Effector memory CD4-positive, alpha-beta T cell (primary cell): ENCODE data around the gene CHST1.

Source experiments
- DNase-seq, 3 donors: peaks; one replicate each; pipeline ENCODE4 v3.0.0-alpha.2; 2020
- H3K27ac ChIP-seq: 2 replicates; pipeline ENCODE4 v1.7.0; 2013; ENCODE audit warnings: mild to moderate bottlenecking, low read length, moderate library complexity; ENCODE audit not compliant: insufficient read depth, poor library complexity, severe bottlenecking
- H3K27me3 ChIP-seq: replicated peaks from 2 replicates; pipeline ENCODE4 v1.7.0; 2013; ENCODE audit warnings: mild to moderate bottlenecking, low read length; ENCODE audit not compliant: insufficient read depth, control insufficient read depth, poor library complexity, severe bottlenecking
- H3K36me3 ChIP-seq: 2 replicates; pipeline ENCODE4 v1.7.0; 2013; ENCODE audit warnings: mild to moderate bottlenecking, low read length, moderate library complexity; ENCODE audit not compliant: control insufficient read depth, insufficient read depth
- H3K4me1 ChIP-seq: 2 replicates; pipeline ENCODE4 v1.7.0; 2013; ENCODE audit warnings: low read length, mild to moderate bottlenecking; ENCODE audit not compliant: control insufficient read depth, insufficient read depth, poor library complexity, severe bottlenecking
- H3K4me3 ChIP-seq: 2 replicates; pipeline ENCODE4 v1.7.0; 2013; ENCODE audit warnings: low read length, low read depth, mild to moderate bottlenecking; ENCODE audit not compliant: insufficient read depth, poor library complexity, severe bottlenecking
- H3K9me3 ChIP-seq: 2 replicates; pipeline ENCODE4 v1.7.0; 2013; ENCODE audit warnings: mild to moderate bottlenecking, low read length, moderate library complexity; ENCODE audit not compliant: control insufficient read depth

Gene CHST1

DNA sequence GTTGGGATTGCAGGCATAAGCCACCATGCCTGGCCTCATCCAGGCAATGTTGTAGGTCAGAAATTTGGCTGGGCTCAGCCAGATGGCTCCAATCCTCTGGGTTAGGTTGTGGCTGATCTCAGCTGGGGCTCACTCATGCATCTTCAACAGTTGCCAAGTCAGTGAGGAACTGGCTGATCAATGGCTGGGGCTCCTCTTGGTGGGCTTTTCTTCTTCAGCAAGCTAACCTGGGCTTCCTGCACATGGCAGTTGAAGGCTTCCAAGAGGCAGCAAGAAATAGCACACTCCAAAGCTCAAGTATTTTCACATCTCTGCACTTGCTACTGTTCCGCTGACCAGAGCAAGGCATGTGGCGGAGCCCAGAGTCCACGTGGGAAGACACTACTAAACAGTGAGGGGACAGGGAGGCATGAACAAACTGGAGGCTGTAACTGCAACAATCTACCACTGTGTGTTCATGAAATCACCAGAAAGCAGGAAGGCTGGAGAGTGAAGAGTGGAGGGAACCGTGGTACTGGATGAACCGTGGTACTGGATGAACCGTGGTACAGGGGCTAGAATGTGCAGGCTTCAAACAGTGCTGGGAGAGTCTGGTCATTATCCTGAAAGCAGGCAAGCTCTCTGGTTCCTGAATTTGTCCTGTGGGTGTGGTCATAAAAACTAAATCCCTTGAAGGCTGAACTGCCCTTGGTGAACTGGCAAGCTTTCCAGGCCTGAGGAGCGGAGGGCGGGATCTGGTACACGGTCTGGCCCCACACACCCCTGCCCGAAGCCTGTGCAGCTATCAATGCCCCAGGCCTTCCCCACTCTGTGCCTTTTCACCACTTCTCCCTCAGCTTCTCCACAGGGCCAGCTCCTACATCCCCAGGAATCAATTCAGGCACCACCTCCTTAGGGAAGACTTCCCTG, 20.2 kb downstream of the CHST1 start:
- no peak overlapping the region for H3K4me3 ChIP-seq
- H3K27me3 ChIP-seq, result no peaks in the 10 kb centered on the region
- no peaks in the 10 kb centered on the region for H3K4me1 ChIP-seq
- no peak overlapping the region for H3K27ac ChIP-seq
- DNase-seq, result no peak
- no peaks in the 10 kb centered on the region for H3K9me3 ChIP-seq
- no peaks in the 10 kb centered on the region for H3K36me3 ChIP-seq

- Histone ChIP-seq H3K27me3 (no peaks in the 10 kb centered on the region), H3K27ac (no peak overlapping the region), H3K4me3 (no peak overlapping the region), H3K4me1 (no peaks in the 10 kb centered on the region), H3K36me3 (no peaks in the 10 kb centered on the region), H3K9me3 (no peaks in the 10 kb centered on the region)
- no peak for DNase-seq
Observed at GRCh38 chr11:45643598-45644260, 21.7 kb downstream of the CHST1 start.

DNA sequence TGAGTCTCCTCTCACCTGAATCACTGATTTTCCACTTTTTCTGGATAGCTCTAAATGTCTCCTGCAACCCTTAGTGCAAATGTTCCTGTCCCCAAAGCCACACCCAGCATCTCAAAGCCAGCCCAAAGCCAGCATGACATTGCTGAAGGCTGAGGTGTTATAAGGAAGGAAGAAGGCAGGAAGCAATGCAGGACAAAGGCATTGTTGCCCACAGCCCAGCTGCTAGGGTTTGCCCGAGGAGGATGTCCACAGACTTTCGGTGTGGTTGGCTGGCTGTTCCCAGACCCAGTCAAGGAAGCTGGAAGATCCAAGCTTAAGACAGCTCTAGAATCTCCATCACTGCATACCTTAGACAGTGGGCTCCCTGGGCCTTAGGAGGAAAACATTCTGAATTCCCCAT, 23.5 kb downstream of the CHST1 start:
- no peaks in the 10 kb centered on the region for H3K4me1 ChIP-seq
- H3K27me3 ChIP-seq, result no peaks in the 10 kb centered on the region
- no peak for DNase-seq
- H3K4me3 ChIP-seq, result no peak overlapping the region
- H3K9me3 ChIP-seq, result no peaks in the 10 kb centered on the region
- no peak overlapping the region for H3K27ac ChIP-seq
- H3K36me3 ChIP-seq, result no peaks in the 10 kb centered on the region

DNA sequence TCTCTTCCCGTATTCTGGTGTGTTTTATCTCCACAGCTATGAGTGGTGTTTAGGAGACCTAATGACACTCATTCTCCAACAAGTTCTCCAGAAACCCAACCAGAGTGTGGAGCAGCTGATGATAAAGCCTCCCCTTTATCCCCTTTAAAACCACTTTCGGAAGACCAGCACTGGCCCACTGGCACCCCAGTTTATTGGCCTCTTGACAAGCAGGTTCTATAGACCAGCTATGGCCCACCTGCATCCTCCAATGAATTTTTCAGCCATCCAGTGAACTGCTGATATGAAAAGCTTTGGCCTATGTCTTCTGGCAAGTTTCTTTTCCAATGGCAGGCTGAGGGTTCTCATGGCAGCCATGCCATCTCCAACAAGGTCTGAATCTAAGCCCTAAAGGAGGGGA, 27.4 kb downstream of the CHST1 start:
- H3K9me3 ChIP-seq, result no peaks in the 10 kb centered on the region
- H3K27me3 ChIP-seq, result no peaks in the 10 kb centered on the region
- H3K36me3 ChIP-seq, result no peaks in the 10 kb centered on the region
- DNase-seq, result no peak
- no peak overlapping the region for H3K4me3 ChIP-seq
- H3K4me1 ChIP-seq, result no peaks in the 10 kb centered on the region
- no peak overlapping the region for H3K27ac ChIP-seq

DNA sequence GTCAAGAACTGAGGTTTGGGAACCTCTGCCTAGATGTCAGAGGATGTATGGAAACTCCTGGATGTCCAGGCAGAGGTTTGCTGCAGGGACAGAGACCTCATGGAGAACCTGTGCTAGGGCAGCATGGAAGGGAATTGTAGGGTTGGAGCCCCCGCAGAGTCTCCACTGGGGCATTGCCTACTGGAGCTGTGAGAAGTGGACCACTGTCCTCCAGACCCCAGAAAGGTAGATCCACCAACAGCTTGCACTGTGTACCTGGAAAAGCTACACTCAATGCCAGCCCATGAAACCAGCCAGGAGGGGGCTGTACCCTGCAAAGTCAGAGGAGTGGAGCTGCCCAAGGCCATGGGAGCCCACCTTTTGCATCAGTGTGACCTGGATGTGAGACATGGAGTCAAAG, 29.5 kb downstream of the CHST1 start:
- Histone ChIP-seq H3K4me1 (no peaks in the 10 kb centered on the region), H3K9me3 (no peaks in the 10 kb centered on the region), H3K27ac (no peak overlapping the region), H3K27me3 (no peaks in the 10 kb centered on the region), H3K36me3 (no peaks in the 10 kb centered on the region), H3K4me3 (no peak overlapping the region)
- DNase-seq, result no peak

DNA sequence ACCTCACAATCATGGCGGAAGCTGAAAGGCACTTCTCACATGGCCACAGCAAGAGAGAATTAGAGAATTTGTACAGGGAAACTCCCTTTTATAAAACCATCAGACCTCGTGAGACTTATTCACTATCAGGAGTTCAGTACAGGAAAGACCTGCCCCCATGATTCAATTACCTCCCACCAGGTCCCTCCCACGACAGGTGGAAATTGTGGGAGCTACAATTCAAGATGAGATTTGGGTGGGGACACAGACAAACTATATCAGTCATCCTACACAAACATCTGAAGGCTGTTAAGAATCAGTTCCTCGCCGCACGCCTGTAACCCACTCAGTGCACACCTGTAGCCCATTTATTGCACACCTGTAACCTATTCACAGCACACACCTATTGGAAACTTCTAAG, 39.8 kb downstream of the CHST1 start:
- Histone ChIP-seq H3K4me1 (no peaks in the 10 kb centered on the region), H3K27me3 (peaks cover 11% of the 10 kb centered on the region), H3K36me3 (no peaks in the 10 kb centered on the region), H3K27ac (no peak overlapping the region), H3K9me3 (no peaks in the 10 kb centered on the region), H3K4me3 (no peak overlapping the region)
- DNase-seq, result no peak

GRCh38 chr11:45624095-45624494, 41.3 kb downstream of the CHST1 start:
- Histone ChIP-seq H3K36me3 (no peaks in the 10 kb centered on the region), H3K27me3 (peaks cover 11% of the 10 kb centered on the region)

DNA sequence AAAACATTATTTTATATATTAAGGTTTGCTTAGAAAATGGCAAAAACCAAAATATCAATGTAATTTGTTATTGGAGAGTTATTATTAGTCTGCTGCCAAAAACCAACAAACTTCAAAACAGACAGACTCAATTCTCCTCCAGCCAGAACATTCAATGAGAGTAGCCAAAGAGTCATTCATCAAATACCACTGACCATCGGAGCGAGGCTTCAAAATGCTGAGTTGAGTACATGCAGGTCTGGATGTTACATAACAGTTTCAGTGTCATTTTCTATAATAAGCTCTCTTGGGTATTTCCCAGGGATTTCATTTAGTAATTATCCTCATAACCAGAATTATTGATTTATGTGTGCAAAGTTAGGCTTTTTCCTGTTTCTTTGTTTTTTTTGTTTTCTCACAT, 42.6 kb downstream of the CHST1 start:
- Histone ChIP-seq H3K36me3 (no peaks in the 10 kb centered on the region), H3K4me3 (no peak overlapping the region), H3K4me1 (no peaks in the 10 kb centered on the region), H3K27ac (no peak overlapping the region), H3K27me3 (peaks cover 8% of the 10 kb centered on the region), H3K9me3 (no peaks in the 10 kb centered on the region)
- no peak for DNase-seq

More at GRCh38 chr11:45624095-45624494, 41.3 kb downstream of the CHST1 start:
- DNase-seq, result no peak
- H3K4me3 ChIP-seq, result no peak overlapping the region
- no peaks in the 10 kb centered on the region for H3K9me3 ChIP-seq
- H3K27ac ChIP-seq, result no peak overlapping the region
- no peaks in the 10 kb centered on the region for H3K4me1 ChIP-seq

DNA sequence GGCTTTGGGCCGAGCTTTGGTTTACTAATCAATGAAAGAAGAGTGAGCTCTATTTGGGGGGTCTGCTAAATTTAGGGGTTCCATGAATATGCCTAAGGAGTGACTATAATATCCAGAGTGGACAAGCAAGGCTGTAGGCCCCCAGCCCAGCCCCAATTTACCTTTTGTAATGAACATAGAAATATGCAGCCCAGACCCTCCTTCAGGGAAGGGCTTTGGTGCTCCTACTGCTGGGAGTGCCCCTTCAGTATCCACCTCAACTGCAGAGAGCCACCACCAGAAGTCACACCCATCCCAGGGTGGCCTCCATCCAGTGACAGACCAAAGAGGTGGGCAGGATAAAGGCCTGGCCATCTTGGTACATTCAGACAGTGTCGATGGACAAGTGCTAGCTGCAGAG, 43.1 kb downstream of the CHST1 start:
- Histone ChIP-seq H3K27ac (no peak overlapping the region), H3K27me3 (peaks cover 7% of the 10 kb centered on the region), H3K36me3 (no peaks in the 10 kb centered on the region), H3K4me1 (no peaks in the 10 kb centered on the region), H3K4me3 (no peak overlapping the region), H3K9me3 (no peaks in the 10 kb centered on the region)
- no peak for DNase-seq

DNA sequence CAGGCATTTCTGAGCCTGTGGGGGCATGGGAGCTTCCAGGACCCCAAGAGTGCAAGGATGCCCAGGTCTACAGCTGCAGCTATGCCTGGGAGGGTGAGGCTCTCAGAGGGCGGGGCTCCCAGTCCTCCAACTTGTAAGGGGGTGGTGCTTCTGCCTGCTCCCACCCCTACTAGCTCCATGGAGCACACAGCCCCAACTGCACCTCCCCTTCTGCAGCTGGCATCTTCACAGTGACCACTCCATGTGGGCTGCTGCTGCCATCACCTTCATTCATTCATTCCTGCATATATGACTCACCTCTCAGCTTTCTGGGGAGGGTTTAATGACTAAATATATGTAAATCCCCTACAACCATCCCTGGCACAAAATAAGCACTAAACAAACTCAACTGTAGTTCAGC, 43.8 kb downstream of the CHST1 start:
- Histone ChIP-seq H3K36me3 (no peaks in the 10 kb centered on the region), H3K27me3 (peaks cover 5% of the 10 kb centered on the region), H3K4me3 (no peak overlapping the region), H3K27ac (no peak overlapping the region), H3K9me3 (no peaks in the 10 kb centered on the region), H3K4me1 (no peaks in the 10 kb centered on the region)
- no peak for DNase-seq
